ENCODE data around the gene AICDA. TPM values are rescaled to one million over a fixed set of nuclear protein-coding genes. Genes with fewer than 3 reads are reported as not detected.

The AICDA gene
- total and polyA plus RNA-seq, 10 of the 15 experiments (the other 5 are each of a cell fraction or from before 2014, with no cell fraction given), result 9.4 to 24.9 (median 16.6) TPM

DNA sequence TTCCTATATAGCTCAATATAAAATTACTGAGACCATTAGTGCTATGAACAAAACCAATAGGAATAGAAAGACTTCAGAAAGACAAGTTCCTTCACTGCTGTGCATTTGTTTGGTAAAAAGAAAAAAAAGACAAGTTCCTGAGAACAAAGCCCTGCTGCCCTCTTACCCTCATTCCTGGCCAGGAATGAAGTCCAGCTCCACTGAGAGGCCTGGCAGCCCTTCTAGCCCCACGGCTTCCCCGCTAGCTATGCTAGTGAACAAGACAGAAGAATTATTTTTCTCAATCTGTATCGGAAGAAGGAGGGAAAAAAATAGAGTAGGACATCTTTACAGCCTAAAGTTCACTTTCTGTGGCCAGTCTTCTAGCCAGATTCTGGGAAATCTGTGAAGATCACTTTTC is 48.4 kb upstream of the AICDA start (continued):
- TF ChIP-seq E2F8 (IDR thresholded peaks at IDR 0.05; ENCODE audit: low read depth, partially characterized antibody), result no peak
- TF ChIP-seq ZBTB33 (IDR thresholded peaks at IDR 0.05), result no peak
- no peak for TF ChIP-seq POLR2AphosphoS2 (IDR thresholded peaks at IDR 0.05; ENCODE audit: low read depth, low read length)

GRCh38 chr12:8658346-8658745 is 45.7 kb upstream of the AICDA start:
- ChIA-PET RAD21 (ENCODE audit: unreplicated experiment) (interaction anchor here (1.8 to 4.0 kb wide), 3 partner anchors 13 to 232 kb away, joined by 8 to 31 read pairs (median 29); no protein-coding TSS in a partner anchor), POLR2A (interaction anchor here (0.7 kb wide), 1 partner anchor 232 kb away, joined by 5 read pairs; no protein-coding TSS in a partner anchor), SMC1A (ENCODE audit: uncharacterized antibody, unreplicated experiment) (interaction anchor here (0.7 to 4.0 kb wide), 7 partner anchors 10 to 570 kb away, joined by 3 to 30 read pairs (median 13); no protein-coding TSS in a partner anchor), CTCF (interaction anchor here (0.5 to 4.7 kb wide), 17 partner anchors 10 to 391 kb away, joined by 3 to 48 read pairs (median 6); no protein-coding TSS in a partner anchor)
- Histone ChIP-seq H3K4me3 (no peak overlapping the region), H3K9me3 (replicated peaks; ENCODE audit: control insufficient read depth, insufficient read depth, low read length) (no peaks in the 10 kb centered on the region; the same call in 2 of the 3 replicates), H3K36me3 (ENCODE audit: control insufficient read depth in 2 of 2, insufficient read depth in 2 of 2, low read length in 1 of 2) (no peaks in the 10 kb centered on the region), H3K9ac (ENCODE audit: control insufficient read depth, insufficient read depth, low read length) (no peak overlapping the region), H4K20me1 (ENCODE audit: control insufficient read depth, insufficient read depth) (no peaks in the 10 kb centered on the region), H3K4me1 (ENCODE audit: control insufficient read depth, insufficient read depth, low read length) (no peaks in the 10 kb centered on the region), H3K27me3 (replicated peaks in 1 of 2; ENCODE audit: control insufficient read depth in 2 of 2, insufficient read depth in 2 of 2, low read length in 1 of 2) (peaks cover 0 to 3% of the 10 kb centered on the region in 2 experiments; a peak in 2 of 4 replicates), H3K27ac (ENCODE audit: control insufficient read depth, insufficient read depth) (no peak overlapping the region), H2AFZ (ENCODE audit: control insufficient read depth, low read depth, low read length) (no peak overlapping the region), H3K4me2 (ENCODE audit: control insufficient read depth, insufficient read depth) (no peak overlapping the region), H3K79me2 (ENCODE audit: control insufficient read depth, insufficient read depth, low read length) (no peaks in the 10 kb centered on the region)
- DNase-seq (ENCODE audit: low read depth, low spot score), result no peak
- 95% methylated on average over 1 of the region's 1 CpG for WGBS (ENCODE audit: insufficient coverage, insufficient replicate concordance, low lambda C conversion rate, missing lambda C conversion rate)
- BruUV-seq (replicated peaks), result no TSS peak
- in situ Hi-C loops (cut with MboI), result no loop called here
- TF ChIP-seq JUNB (IDR thresholded peaks at IDR 0.05), result no peak
- TF ChIP-seq KAT2A (conservative IDR thresholded peaks at IDR 0.05; ENCODE audit: control insufficient read depth, low read depth, low read length), result no peak
- TF ChIP-seq ATF7 (IDR thresholded peaks at IDR 0.05; ENCODE audit: low read depth), result no peak
- no peak for TF ChIP-seq NR2C1 (IDR thresholded peaks at IDR 0.05)
- no peak for TF ChIP-seq PBX3 (IDR thresholded peaks at IDR 0.05; ENCODE audit: insufficient replicate concordance, low read depth, low read length)
- TF ChIP-seq NR2C2 (IDR thresholded peaks at IDR 0.05; ENCODE audit: borderline replicate concordance, control insufficient read depth, insufficient read length, low read depth), result no peak
- TF ChIP-seq ZNF217 (IDR thresholded peaks at IDR 0.05), result no peak
- no peak for TF ChIP-seq ZZZ3 (IDR thresholded peaks at IDR 0.05; ENCODE audit: control insufficient read depth, insufficient read length, low read depth)
- TF ChIP-seq MAX (IDR thresholded peaks at IDR 0.05; ENCODE audit: low read depth, low read length), result no peak
- intact Hi-C loops (cut with micrococcal nuclease; ENCODE audit: unreplicated experiment), result no loop called here
- ATAC-seq, result no peak
- FAIRE-seq, result no peak

Measured in GM12878 (cell line).